Endothelial cell (in vitro differentiated cells): ENCODE results near the gene TCF7. TPM values are rescaled to one million over a fixed set of nuclear protein-coding genes. Genes with fewer than 3 reads are reported as not detected.

Experiments used
- DNase-seq: peaks from one replicate; pipeline ENCODE4 v3.0.0; 2021; ENCODE audit warnings: low spot score
- H3K27ac Mint-ChIP-seq: one replicate; pipeline ENCODE4 v1.8.0; 2021; ENCODE audit warnings: mixed read lengths, inconsistent platforms; ENCODE audit not compliant: unreplicated experiment
- H3K27me3 Mint-ChIP-seq: one replicate; pipeline ENCODE4 v1.8.0; 2021; ENCODE audit warnings: mild to moderate bottlenecking, moderate library complexity, mixed read lengths, inconsistent platforms; ENCODE audit not compliant: unreplicated experiment
- H3K36me3 Mint-ChIP-seq: one replicate; pipeline ENCODE4 v1.8.0; 2021; ENCODE audit warnings: mild to moderate bottlenecking, low read depth, mixed read lengths, inconsistent platforms; ENCODE audit not compliant: unreplicated experiment
- H3K4me1 Mint-ChIP-seq: one replicate; pipeline ENCODE4 v1.8.0; 2021; ENCODE audit warnings: mild to moderate bottlenecking, mixed read lengths, inconsistent platforms; ENCODE audit not compliant: unreplicated experiment
- H3K4me3 Mint-ChIP-seq: one replicate; pipeline ENCODE4 v1.8.0; 2021; ENCODE audit warnings: mild to moderate bottlenecking, mixed read lengths, inconsistent platforms; ENCODE audit not compliant: unreplicated experiment
- H3K9me3 Mint-ChIP-seq: one replicate; pipeline ENCODE4 v1.8.0; 2021; ENCODE audit warnings: mixed read lengths, inconsistent platforms; ENCODE audit not compliant: unreplicated experiment
- CTCF ChIP-seq: fragments of 200-600 bp; sonication (generic); IDR thresholded peaks from one replicate; pipeline ENCODE4 v1.5.0; 2021; ENCODE audit warnings: antibody characterized with exemption; ENCODE audit not compliant: unreplicated experiment
- total RNA-seq: library from RNA; stranded (reverse); fragmentation: NEBNext Ultra II Directional; extraction: Animal tissue kit (Norgen Biotek cat#: 25700); gene quantifications from one replicate; pipeline ENCODE4 v1.2.1, GENCODE V29; 2021; ENCODE audit not compliant: unreplicated experiment

TCF7 gene
- total RNA-seq, 1 donor from 2014 or later = 9.5 TPM

GRCh38 chr5:134115806-134116175 lies 1.3 kb downstream of the TCF7 start:
- no peaks in the 10 kb centered on the region for H3K9me3 Mint-ChIP-seq
- H3K4me1 Mint-ChIP-seq = peaks cover 12% of the 10 kb centered on the region
- H3K27me3 Mint-ChIP-seq = peaks cover 12% of the 10 kb centered on the region
- H3K4me3 Mint-ChIP-seq = peak overlapping the region; percentile 66
- no peak for DNase-seq
- H3K36me3 Mint-ChIP-seq = peaks cover 7% of the 10 kb centered on the region
- no peak for TF ChIP-seq CTCF
- no peak overlapping the region for H3K27ac Mint-ChIP-seq

- H3K4me1 Mint-ChIP-seq = peaks cover 7% of the 10 kb centered on the region
- no peak for DNase-seq
- H3K27me3 Mint-ChIP-seq = peaks cover 12% of the 10 kb centered on the region
- no peak for TF ChIP-seq CTCF
- H3K4me3 Mint-ChIP-seq = peak overlapping the region; percentile 66
- H3K36me3 Mint-ChIP-seq = peaks cover 7% of the 10 kb centered on the region
- H3K9me3 Mint-ChIP-seq = no peaks in the 10 kb centered on the region
- H3K27ac Mint-ChIP-seq = no peak overlapping the region
Measured at GRCh38 chr5:134116286-134116685, 1.8 kb downstream of the TCF7 start.

GRCh38 chr5:134116789-134117761 lies 2.6 kb downstream of the TCF7 start:
- DNase-seq = no peak
- H3K27me3 Mint-ChIP-seq = peaks cover 12% of the 10 kb centered on the region
- peaks cover 12% of the 10 kb centered on the region for H3K36me3 Mint-ChIP-seq
- no peak for TF ChIP-seq CTCF
- peaks cover 7% of the 10 kb centered on the region for H3K4me1 Mint-ChIP-seq
- H3K27ac Mint-ChIP-seq = no peak overlapping the region
- no peaks in the 10 kb centered on the region for H3K9me3 Mint-ChIP-seq
- H3K4me3 Mint-ChIP-seq = peak overlapping the region; percentile 66

GRCh38 chr5:134118212-134118835 lies 3.8 kb downstream of the TCF7 start:
- Mint-ChIP-seq H3K36me3 (peaks cover 12% of the 10 kb centered on the region), H3K4me3 (no peak overlapping the region), H3K27ac (no peak overlapping the region), H3K9me3 (no peaks in the 10 kb centered on the region), H3K27me3 (peaks cover 12% of the 10 kb centered on the region), H3K4me1 (peaks cover 7% of the 10 kb centered on the region)
- DNase-seq = no peak
- TF ChIP-seq CTCF = no peak

- no peak overlapping the region for H3K27ac Mint-ChIP-seq
- no peak for TF ChIP-seq CTCF
Measured at GRCh38 chr5:134119720-134120119, 5.2 kb downstream of the TCF7 start.

More at GRCh38 chr5:134119720-134120119, 5.2 kb downstream of the TCF7 start:
- DNase-seq = no peak
- Mint-ChIP-seq H3K9me3 (no peaks in the 10 kb centered on the region), H3K27me3 (peaks cover 8% of the 10 kb centered on the region), H3K4me3 (no peak overlapping the region), H3K36me3 (peaks cover 12% of the 10 kb centered on the region), H3K4me1 (peaks cover 3% of the 10 kb centered on the region)
